SW 1271 (cell line): ENCODE data around the gene FAM120B.
"Not testable (repeated sequence)": the region's sequence is repeated elsewhere in the genome, so short reads cannot be mapped to it uniquely, and the experiment has no call there.

Source experiments
- DNase-seq, 2 experiments: peaks; one replicate each; lab custom pipeline; 2025; lab: John Stamatoyannopoulos, UW

The FAM120B gene

GRCh38 chr6:170388113-170388512 lies 81.6 kb downstream of the FAM120B start:
- DNase-seq: no peak

DNA sequence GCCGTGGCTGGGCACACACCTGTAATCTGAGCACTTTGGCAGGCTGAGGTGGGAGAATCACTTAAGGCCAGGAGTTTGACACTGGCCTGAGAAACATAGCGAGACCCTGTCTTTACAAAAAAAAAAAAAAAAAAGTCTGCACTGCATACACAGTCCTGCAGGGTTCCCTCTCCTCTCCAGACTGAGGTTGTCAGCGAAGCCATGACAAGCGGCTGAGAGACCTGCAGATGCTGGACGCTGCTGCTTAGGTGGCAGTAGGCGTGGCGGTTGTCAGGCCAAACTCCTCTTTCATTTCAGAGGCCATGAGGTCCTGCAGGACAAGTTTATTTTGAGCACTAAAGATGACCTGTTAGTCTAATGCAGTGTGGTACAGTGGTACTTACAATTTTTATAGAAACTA lies 86.5 kb downstream of the FAM120B start:
- no peak for DNase-seq

GRCh38 chr6:170393807-170394399 lies 87.3 kb downstream of the FAM120B start:
- no peak for DNase-seq

DNA sequence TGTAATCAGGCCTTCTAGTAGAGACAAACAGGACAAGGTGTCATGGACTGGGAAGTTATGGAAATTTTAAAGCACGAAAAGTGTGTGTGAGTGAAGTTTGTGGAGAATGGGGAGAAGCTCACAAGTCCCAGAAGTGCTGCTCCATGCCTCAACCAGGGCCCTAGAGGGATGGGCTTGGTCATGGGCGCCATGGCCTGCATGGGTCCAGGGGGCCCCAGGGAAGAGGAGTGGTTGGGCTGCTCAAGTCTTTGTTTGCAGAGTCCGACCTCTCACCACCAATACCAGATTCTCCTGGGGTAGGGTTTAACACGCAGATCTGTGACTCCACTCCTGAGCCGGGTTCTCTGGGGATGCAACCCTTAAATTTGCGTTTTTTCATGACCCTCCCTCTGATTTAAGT lies 88.4 kb downstream of the FAM120B start:
- no peak for DNase-seq

DNA sequence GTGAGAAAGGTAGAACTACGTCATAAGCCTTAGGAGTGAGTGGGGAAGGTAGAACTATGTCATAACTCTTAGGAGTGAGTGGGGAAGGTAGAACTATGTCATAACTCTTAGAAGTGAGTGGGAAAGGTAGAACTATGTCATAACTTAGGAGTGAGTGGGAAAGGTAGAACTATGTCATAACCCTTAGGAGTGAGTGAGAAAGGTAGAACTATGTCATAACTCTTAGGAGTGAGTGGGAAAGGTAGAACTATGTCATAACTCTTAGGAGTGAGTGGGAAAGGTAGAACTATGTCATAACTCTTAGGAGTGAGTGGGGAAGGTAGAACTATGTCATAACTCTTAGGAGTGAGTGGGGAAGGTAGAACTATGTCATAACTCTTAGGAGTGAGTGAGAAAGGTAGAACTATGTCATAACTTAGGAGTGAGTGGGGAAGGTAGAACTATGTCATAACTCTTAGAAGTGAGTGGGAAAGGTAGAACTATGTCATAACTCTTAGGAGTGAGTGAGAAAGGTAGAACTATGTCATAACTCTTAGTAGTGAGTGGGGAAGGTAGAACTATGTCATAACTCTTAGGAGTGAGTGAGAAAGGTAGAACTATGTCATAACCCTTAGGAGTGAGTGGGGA lies 92.3 kb downstream of the FAM120B start:
- DNase-seq: not testable (repeated sequence)

- DNase-seq: not testable (repeated sequence)
Observed at GRCh38 chr6:170399955-170400558, 93.5 kb downstream of the FAM120B start.

- DNase-seq: no peak
Observed at GRCh38 chr6:170402318-170403040, 95.9 kb downstream of the FAM120B start.

DNA sequence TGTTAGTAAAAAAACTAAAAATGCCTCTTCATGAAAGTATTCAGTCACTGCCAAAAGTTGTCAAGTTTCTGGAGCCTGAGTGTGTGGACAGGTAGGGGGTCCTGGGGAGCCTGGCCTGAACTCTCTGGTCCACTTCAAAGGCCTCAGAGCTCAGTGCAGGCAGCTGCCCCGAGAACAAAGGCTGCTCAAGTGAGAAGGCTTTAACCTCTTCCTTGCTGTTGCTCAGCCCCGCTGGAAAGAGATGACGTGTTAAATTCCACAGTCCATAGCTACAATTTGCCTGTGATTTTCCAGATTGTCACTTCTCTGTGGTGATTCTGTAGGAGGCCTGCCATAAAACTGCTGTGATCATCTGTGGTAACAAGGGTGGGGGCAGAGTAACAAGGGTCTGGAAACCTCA lies 96.9 kb downstream of the FAM120B start:
- no peak for DNase-seq

GRCh38 chr6:170404036-170404435 lies 97.5 kb downstream of the FAM120B start:
- no peak for DNase-seq

- no peak for DNase-seq
Observed at GRCh38 chr6:170404697-170405096, 98.1 kb downstream of the FAM120B start.

GRCh38 chr6:170405311-170405975 lies 98.9 kb downstream of the FAM120B start:
- no peak for DNase-seq

- DNase-seq: no peak
Observed at GRCh38 chr6:170407200-170407599, 100.6 kb downstream of the FAM120B start.

- DNase-seq: no peak
Observed at GRCh38 chr6:170407932-170408331, 101.4 kb downstream of the FAM120B start.

GRCh38 chr6:170409746-170410145 lies 103.2 kb downstream of the FAM120B start:
- not testable (repeated sequence) for DNase-seq

- DNase-seq: no peak
Observed at GRCh38 chr6:170410241-170410640, 103.7 kb downstream of the FAM120B start.

DNA sequence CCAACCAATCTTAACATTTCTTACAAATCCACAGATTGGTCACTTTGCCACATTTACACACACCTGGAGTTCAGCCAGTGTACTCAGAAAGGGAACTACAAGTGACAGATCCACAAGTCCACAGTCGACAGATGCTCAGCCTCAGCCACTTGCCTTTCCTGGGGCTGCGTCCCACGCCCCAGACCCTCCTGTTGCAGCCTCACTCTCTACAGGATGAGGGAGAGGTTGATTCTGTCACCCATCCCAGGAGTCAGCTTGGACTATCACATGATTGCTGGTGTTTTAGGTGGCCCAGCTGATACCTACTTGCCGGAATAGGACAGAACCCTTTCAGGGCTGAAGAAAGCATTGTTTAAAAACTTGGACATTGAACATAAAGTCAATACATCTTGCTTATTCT lies 108.8 kb downstream of the FAM120B start:
- DNase-seq: no peak

- DNase-seq: no peak
Observed at GRCh38 chr6:170416303-170416702, 109.7 kb downstream of the FAM120B start.

DNA sequence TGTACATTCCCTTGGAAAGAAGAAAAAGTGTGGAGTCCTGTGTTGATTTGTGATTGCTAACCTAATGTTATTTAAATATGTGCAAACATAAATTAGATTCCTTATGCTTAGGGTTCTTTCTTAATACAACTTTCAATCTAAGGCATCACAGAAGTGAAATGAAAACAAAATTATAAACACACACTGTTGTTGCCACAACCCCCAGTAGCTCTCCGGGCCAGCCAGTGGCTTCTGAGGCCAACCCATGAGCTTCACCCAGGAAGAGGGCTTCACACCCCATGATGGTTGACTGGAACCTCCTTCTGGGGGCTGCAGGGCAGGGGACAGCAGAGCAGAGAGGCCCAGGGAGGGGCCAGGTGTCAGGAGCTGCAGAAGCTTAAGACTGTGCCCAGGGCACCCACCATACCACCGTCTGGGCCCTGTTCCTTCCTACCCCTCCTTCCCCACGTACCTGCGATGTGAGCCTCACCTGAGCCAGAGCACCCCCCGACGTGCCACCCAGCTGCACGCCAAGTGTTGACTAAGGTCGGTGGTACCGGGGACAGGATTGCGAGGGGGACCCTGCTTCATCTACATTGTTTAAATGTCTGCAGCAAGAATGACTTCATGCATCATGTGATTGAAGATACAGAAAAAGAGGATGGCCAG lies 110.5 kb downstream of the FAM120B start:
- DNase-seq: no peak

DNA sequence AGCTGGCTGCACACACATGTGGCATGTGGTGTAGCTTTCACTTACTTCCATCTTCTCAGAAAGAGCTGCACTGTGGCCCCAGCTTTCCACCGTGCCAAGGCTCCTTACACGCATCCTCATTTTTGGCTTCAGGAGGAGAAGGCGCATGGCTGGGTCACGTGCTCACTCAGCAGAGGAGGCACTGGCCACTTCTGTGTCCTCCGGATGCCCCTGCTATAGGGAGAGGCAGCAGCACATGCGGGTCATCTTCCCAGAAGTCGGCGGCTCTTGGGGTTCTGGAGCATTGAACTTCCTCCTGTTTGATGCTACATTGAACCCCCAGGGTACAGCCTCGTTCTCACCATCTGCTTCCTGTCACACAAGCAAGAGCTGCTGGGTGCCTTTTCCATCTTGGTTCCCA lies 111.3 kb downstream of the FAM120B start:
- no peak for DNase-seq

DNA sequence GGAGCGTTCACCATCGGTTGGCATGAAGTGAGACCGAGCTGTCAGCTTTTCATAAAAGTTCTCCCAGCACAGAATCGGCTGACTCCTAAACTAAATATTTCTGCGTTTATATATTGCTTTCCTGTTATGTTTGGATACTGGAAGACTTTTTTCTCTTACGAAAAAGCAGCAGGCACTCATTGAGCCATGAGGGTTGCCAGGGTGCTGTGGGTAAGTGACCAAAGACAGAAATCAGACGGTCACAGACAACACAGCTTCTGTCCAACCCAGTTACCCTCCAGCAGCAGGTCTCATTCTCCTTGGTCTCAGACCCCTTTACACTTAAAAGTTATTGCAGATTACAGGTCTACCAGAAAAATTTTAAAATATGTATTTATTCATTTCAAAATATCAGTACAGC lies 113.7 kb downstream of the FAM120B start:
- DNase-seq: no peak

- no peak for DNase-seq
Observed at GRCh38 chr6:170420791-170421776, 114.5 kb downstream of the FAM120B start.
